ENCODE data around the gene NDST1. TPM values are rescaled to one million over a fixed set of nuclear protein-coding genes. Genes with fewer than 3 reads are reported as not detected.
A peak's percentile ranks its signal among the peaks of the same experiment; 100 is the strongest.

Gene NDST1
- total RNA-seq, 1 donor = 36.2 TPM

- TF ChIP-seq CTCF (IDR thresholded peaks at IDR 0.05; ENCODE audit: insufficient read depth, low read length) = no peak
- H3K4me3 ChIP-seq (ENCODE audit: low read depth, low read length) = no peak overlapping the region
- no peak for DNase-seq (ENCODE audit: low read depth)
These were observed 88.4 kb downstream of the NDST1 start for GRCh38 chr5:150596313-150596712.

GRCh38 chr5:150596826-150597225 is 88.9 kb downstream of the NDST1 start:
- H3K4me3 ChIP-seq (ENCODE audit: low read depth, low read length) = no peak overlapping the region
- TF ChIP-seq CTCF (IDR thresholded peaks at IDR 0.05; ENCODE audit: insufficient read depth, low read length) = no peak
- no peak for DNase-seq (ENCODE audit: low read depth)

GRCh38 chr5:150598006-150598405 is 90.1 kb downstream of the NDST1 start:
- no peak for TF ChIP-seq CTCF (IDR thresholded peaks at IDR 0.05; ENCODE audit: insufficient read depth, low read length)
- no peak for DNase-seq (ENCODE audit: low read depth)
- H3K4me3 ChIP-seq (ENCODE audit: low read depth, low read length) = no peak overlapping the region

- no peak for TF ChIP-seq CTCF (IDR thresholded peaks at IDR 0.05; ENCODE audit: insufficient read depth, low read length)
- no peak for DNase-seq (ENCODE audit: low read depth)
- H3K4me3 ChIP-seq (ENCODE audit: low read depth, low read length) = no peak overlapping the region
These were observed 90.9 kb downstream of the NDST1 start for GRCh38 chr5:150598821-150599273.

GRCh38 chr5:150599281-150599680 is 91.3 kb downstream of the NDST1 start:
- no peak for DNase-seq (ENCODE audit: low read depth)
- TF ChIP-seq CTCF (IDR thresholded peaks at IDR 0.05; ENCODE audit: insufficient read depth, low read length) = no peak

GRCh38 chr5:150599917-150600511 is 92.1 kb downstream of the NDST1 start:
- TF ChIP-seq CTCF (IDR thresholded peaks at IDR 0.05; ENCODE audit: insufficient read depth, low read length) = no peak
- H3K4me3 ChIP-seq (ENCODE audit: low read depth, low read length) = no peak overlapping the region
- peak; percentile 79 for DNase-seq (ENCODE audit: low read depth)

More at GRCh38 chr5:150599281-150599680, 91.3 kb downstream of the NDST1 start:
- H3K4me3 ChIP-seq (ENCODE audit: low read depth, low read length) = no peak overlapping the region
